GM18861 (cell line): ENCODE measurements around the gene BLVRB.
"Not testable (repeated sequence)": the region's sequence is repeated elsewhere in the genome, so short reads cannot be mapped to it uniquely, and the experiment has no call there.

ENCODE experiments used
- ATAC-seq: cut with Tn5 transposase; IDR thresholded peaks from one replicate; pipeline ENCODE4 v1.9.1; 2021; ENCODE audit not compliant: unreplicated experiment

BLVRB gene

GRCh38 chr19:40452016-40452415 lies 13.5 kb downstream of the BLVRB start:
- ATAC-seq, result no peak

GRCh38 chr19:40450664-40451063 lies 14.9 kb downstream of the BLVRB start:
- ATAC-seq, result no peak

- no peak for ATAC-seq
These were observed 16.0 kb downstream of the BLVRB start for GRCh38 chr19:40449506-40449905.

GRCh38 chr19:40446263-40446784 lies 19.2 kb downstream of the BLVRB start:
- ATAC-seq, result no peak

GRCh38 chr19:40445780-40446262 lies 19.7 kb downstream of the BLVRB start:
- no peak for ATAC-seq

GRCh38 chr19:40444825-40445312 lies 20.7 kb downstream of the BLVRB start:
- no peak for ATAC-seq

GRCh38 chr19:40444000-40444824 lies 21.3 kb downstream of the BLVRB start, which contains the start of gene SERTAD3:
Gene SERTAD3 (minus strand): TSS chr19:40444335. CDS start chr19:40442080, 2,255 bp downstream.
- peak; percentile 56 for ATAC-seq

- ATAC-seq, result peak; percentile 55
These were observed 22.2 kb downstream of the BLVRB start for GRCh38 chr19:40443131-40443999.

GRCh38 chr19:40442328-40443130 lies 23.0 kb downstream of the BLVRB start:
- no peak for ATAC-seq

GRCh38 chr19:40441719-40442253 lies 23.8 kb downstream of the BLVRB start:
- ATAC-seq, result no peak

GRCh38 chr19:40438284-40438683 lies 27.3 kb downstream of the BLVRB start:
- no peak for ATAC-seq

GRCh38 chr19:40433391-40434216 lies 31.9 kb downstream of the BLVRB start:
- no peak for ATAC-seq

- not testable (repeated sequence) for ATAC-seq
These were observed 32.8 kb downstream of the BLVRB start for GRCh38 chr19:40432760-40433159.

- no peak for ATAC-seq
These were observed 33.8 kb downstream of the BLVRB start for GRCh38 chr19:40431698-40432097.

- ATAC-seq, result not testable (repeated sequence)
These were observed 35.3 kb downstream of the BLVRB start for GRCh38 chr19:40430242-40430641.

GRCh38 chr19:40428197-40428596 lies 37.3 kb downstream of the BLVRB start:
- not testable (repeated sequence) for ATAC-seq

GRCh38 chr19:40425450-40426287 lies 39.9 kb downstream of the BLVRB start, which contains the start of gene SERTAD1:
Gene SERTAD1 (minus strand): TSS chr19:40425992. CDS start chr19:40423546, 2,446 bp downstream.
- peak; percentile 64 for ATAC-seq
